GM18517 (cell line): ENCODE measurements around the gene GSC.

Source experiments
- ATAC-seq: cut with Tn5 transposase; IDR thresholded peaks from one replicate; pipeline ENCODE4 v1.9.1; 2021; ENCODE audit warnings: mild to moderate bottlenecking, moderate library complexity; ENCODE audit not compliant: unreplicated experiment

GSC gene

DNA sequence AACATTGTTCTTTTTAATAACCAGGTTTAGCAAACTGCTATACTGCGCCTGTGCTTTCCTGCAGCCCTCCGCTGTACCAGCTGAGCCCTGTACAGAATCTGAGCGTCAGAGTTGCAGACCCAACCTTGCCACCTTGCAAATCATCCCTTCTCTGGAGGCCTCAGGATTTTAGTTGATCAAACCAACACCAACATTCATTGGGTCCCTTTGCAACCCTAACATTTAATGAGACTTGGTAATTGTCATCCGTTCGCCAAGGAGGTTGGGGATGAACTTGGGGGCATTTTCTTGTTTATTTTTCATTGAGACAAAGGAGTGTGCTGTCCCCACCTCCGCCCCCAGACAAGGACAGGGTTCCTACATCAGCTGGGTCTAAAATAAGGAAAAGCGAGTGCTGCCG is 2.6 kb upstream of the GSC start:
- ATAC-seq, result no peak

DNA sequence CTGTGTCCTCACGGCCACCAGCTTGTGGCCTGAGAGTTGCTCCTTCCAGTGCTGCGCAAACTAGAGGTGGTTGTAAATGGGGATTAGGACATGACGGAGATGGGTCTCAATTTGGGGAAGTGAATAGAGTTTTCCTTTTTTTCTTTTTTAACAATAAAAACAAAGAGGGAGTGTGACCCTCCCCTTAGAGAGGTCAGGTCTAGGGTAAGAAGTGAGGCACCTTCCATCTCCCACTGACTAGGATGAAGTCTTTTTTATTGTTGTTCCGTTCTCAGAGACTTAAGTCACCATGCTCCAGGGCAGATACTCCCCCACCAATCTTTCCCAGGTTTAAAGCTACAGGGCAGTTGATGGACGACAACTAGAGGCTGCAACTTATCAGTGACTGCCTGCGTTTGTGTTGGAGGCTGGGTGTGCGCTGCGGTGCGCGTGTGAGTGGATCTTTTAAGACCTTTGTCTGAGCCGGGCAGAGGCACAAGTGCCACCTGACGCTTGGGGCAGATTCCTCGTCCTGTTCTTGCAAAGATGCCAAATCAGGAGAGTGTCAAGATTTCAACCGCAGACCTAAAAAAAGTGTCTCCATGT is 2.1 kb upstream of the GSC start:
- no peak for ATAC-seq

DNA sequence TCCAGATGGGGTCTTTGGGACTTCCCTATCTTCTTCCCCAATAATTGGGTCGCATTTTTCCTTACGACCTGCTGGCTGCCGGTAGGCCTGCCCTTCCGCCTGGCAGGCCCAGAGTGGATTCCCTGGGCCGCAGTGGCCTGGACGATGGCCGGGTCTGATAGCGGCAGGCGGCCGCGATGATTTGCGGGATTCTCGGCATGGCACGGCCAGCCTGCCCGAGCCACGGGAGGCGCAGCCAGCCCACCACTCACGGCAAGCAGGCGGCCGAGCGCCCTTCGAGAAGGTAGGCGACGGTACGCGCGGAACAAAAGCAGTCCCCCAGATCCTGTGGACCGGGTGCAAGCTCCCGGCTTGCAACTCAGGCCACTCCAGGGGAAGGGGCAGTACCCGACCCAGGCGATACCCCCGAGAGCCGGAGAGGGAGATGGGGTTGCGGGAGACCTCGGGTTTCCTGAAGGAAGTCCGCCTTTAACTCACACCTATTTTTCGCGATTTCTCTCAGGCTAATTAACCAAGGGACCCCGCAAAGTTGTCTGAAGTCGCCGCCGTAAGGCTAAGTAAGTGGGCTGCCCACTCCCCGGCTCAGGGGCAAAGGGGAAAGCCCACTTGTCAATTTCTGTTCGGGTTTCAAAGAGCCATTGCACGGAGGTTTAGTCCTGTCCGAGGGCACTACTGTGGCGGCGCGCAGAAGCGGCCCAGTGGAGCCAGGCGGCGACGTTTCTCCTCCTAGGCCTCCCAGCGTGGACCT is 1.4 kb upstream of the GSC start:
- ATAC-seq, result no peak

DNA sequence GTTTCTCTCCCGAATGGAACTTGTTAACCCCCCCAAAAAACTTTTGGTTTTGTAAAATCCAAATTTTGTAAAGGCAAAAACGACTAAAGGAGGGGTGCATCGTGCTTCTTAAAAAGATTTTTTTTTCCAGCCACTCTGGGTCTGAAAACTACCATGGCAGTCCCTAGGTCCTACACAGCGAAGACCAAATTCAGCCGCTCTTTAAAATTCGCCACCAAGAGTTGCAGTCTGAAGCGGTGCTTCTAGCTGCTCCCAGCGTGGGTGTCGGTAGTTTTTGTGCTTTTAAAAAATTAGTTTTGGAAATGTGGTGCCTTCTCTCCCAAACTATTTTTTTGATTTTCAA is 873 bp upstream of the GSC start:
- no peak for ATAC-seq

DNA sequence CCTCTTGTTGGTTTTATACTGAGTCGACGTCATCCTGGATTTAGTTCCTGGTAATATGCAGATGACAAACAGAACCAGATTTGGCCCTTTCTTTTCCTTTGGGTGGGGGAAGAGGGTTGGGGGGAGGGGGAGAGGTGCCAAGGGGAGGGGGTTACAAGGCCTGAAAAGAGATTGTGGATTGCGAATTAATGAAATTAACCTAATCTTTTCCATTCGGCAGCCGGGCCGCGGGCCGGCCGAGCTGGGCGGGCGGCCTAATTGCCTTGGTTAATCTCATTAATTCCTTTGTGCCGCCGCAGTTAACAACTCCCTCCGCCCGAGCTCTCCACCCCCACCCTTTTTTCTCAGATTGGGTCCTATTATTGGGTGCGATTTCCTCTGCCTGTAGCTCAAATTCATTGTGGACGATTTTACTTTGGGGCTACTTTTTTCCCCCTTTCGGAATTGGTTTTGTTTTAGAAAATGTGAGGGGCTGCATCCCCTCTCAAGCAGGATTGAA is 387 bp upstream of the GSC start:
- ATAC-seq, result no peak

DNA sequence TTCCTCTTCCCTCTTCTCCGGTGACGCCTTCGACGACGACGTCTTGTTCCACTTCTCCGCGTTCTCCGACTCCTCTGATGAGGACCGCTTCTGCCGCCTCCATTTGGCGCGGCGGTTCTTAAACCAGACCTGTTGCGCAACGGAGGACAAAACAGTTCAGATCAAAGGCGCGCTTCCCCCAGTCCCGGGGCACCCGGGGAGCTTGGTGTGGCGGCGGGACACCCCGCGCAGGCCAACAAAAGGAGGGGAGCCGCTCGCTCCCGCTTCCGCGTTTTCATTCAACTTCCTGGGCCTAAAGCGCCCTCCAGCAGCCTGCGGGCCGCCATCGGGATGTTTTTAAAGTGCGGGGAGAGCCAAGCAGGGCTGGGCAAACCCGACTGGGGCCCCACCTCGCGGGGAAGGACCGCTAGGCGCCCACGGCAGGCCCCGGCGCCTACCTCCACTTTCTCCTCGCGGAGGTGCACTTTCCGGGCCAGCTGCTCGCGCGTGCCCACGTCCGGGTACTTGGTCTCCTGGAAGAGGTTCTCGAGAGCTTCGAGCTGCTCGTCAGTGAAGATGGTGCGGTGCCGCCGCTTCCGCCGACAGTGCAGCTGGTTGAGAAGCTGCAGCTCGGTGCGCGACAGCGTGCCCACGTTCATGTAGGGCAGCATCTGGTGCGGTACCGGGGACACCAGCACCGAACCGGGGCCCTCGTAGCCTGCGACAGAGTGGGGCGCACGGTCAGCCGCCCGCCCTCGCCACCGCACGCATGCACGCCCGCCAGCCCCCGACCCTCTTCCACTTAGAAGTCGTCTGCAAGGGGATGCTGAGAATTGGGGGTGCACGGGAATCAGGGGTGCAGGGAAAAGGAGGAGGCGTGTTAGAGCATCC is 1.2 kb downstream of the GSC start:
- ATAC-seq, result no peak

DNA sequence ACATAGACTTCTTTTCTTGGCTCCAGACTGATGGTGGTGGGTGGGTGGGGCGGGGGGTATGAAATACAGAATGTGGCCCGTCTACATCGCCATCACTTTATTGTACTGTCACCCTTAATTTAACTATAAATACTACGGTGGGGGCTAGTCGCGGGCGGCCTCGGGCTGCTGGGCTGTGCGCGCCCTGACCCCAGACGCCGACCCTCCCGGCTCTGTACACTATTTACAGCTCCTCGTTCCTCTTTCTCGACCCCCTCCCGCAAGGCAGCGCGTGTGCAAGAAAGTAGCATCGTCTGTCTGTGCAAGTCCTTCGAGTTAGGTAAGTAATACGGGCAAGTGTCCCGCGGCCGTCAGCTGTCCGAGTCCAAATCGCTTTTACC is 1.8 kb downstream of the GSC start:
- no peak for ATAC-seq

DNA sequence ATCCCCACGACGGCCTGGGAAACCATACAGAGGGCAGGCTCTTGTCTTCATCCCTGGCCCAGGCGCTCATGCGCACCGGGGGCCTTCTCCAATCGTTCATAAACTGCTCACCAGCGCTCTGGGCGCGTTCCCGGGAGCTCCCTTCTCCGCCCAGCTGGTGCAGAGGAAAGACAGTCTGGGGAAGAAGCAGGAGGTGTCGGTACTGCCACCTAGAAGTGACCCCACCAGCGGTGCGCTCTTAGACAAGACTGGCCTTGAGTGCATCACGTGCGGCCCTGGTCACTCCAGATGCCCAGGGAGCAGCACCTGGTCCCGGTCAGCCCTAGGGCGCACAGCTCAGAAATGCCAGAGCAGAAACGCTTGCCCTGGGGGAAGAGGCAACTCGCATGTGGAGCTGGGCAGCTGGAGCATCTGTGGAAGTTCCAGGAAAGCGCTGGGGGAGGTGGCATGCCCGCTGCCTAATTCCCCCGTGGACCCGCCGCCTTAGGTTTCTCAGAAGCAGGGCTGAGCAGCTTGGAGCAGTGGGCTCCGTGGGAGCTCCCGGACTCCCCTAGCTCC is 2.5 kb downstream of the GSC start:
- ATAC-seq, result no peak

DNA sequence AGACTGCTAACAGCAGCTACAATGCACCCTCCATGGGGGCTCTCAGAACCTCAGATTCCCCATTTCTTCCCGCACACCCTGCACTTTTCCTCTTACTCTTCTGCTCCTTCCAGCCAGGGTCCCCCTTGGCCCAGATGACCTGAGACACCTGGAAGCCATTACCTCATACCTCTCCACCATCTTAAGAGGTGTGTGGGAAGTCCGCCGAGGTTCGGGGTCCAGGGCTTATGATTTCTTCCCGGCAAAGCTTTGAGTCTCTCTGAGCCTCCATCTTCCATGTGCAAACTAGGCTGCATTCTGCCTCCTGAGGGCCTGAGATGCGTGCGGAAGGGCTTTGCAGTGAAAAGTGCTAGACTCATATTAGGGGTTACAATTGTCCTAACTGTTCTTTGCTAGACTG is 5.3 kb downstream of the GSC start:
- no peak for ATAC-seq

DNA sequence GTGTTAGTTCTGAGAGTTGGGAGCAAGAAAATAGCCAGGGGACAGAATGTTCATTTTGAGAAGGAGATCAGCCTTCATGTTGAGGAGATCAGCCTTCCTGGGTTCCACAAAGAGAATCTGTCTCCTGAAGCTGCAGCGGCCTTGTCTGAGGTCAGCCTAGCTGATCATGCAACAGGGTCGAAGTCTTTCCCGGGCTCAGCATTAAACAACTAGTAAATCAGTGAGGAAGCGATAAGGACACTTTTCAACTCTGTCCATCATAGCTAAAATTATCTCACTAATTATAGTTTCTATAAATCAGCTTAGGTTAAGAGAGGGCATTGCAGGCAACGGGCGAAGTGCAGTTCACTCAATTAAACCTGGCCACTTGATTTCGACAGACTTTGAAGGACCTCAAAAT is 7.5 kb downstream of the GSC start:
- no peak for ATAC-seq

DNA sequence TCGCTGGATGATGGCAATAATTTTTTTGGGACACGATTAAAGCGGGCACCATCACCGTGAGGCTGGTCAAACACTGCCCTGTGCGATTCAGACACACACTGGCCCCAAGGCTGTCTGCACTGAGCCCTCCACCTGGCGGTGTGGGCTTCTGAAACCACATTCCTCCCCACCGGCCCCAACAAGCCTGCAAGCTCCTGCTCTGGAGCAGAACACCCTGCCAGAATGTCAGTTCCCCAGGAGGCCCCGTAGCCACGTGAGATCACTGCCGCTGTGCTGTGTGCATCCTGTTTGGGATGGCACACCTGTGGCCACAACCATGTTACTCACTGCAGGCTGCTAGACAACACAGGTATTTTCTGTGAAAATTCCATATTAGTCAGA is 7.9 kb downstream of the GSC start:
- no peak for ATAC-seq

DNA sequence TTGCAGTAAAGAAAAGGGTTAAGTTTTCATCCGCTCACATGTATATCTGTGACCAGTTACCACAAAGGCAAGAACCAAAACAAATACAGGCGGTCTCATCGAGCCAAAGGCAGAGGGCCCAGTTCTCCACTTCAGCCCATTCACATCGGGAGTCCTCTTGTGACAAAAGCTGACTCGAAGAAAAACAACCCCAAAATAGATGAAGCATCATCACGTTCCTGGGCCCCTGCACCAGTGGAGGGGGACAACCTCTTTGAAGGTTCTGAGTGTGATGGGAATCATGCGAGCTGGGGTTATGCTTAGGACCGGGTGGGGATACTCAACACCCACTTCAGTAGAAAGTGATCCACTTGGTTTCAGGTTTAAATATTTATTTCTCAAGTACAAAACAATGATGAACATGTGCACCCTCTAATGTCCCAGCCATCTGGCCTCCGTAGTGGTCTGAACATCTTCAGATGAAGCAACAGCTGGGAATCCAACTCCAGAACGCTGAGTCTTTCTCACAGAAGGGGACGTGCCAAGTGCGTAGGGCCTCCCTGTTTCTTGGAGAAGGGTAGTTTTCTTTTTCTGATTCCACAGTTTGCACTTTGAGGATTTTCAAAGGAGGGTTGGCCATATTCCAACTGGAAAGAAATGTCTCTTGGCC is 8.4 kb downstream of the GSC start:
- no peak for ATAC-seq

DNA sequence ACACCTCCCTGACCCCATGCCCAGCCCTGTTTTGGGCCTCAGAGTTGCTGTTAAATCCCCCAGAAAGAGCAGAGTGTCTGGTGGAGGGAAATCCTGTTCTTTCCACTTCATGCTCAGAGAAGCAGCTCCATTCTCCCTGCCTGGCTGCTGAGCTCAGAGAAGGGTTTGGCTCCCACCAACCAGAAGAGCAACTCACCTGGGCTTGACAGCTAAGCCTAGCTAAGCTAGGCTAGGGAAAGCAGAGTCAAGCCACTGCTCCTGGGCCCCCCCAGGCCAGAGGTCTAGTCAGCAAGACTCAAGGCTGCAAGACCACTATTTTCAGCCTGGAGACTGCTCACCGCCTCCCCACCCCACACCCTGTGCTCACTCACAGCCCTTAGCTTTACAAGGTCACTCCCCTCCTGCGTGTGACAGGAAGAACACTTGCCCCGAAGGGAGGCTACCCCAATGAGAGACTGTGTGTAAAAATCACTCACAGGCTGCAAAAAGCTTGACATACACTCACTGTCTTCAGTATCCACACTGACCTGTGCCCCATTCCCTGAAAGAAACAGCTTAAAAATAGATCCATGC is 13.5 kb downstream of the GSC start:
- no peak for ATAC-seq

DNA sequence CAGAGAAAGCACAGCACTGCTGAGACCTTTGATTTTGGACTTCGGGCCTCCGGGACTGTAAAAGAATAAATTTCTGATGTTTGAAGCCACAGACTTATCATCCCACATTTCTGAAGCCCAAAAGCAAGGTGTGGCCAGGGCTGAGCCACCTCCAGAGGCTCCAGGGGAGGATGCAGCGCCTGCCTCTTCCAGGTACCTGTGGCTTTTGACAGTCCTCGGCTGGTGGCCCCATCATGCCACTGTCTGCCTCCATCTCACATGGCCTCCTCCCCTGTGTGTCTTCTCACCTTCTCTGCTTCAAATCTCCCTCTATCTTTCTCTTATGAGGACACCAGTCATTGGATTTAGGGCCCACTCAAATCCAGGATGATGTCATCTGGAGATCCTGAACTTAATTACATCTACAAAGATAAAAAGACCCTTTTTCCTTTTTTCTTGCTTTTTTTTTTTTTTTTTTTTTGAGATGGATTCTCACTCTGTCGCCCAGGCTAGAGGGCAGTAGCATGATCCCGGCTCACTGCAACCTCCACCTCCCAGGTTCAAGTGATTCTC is 15.4 kb downstream of the GSC start:
- no peak for ATAC-seq

DNA sequence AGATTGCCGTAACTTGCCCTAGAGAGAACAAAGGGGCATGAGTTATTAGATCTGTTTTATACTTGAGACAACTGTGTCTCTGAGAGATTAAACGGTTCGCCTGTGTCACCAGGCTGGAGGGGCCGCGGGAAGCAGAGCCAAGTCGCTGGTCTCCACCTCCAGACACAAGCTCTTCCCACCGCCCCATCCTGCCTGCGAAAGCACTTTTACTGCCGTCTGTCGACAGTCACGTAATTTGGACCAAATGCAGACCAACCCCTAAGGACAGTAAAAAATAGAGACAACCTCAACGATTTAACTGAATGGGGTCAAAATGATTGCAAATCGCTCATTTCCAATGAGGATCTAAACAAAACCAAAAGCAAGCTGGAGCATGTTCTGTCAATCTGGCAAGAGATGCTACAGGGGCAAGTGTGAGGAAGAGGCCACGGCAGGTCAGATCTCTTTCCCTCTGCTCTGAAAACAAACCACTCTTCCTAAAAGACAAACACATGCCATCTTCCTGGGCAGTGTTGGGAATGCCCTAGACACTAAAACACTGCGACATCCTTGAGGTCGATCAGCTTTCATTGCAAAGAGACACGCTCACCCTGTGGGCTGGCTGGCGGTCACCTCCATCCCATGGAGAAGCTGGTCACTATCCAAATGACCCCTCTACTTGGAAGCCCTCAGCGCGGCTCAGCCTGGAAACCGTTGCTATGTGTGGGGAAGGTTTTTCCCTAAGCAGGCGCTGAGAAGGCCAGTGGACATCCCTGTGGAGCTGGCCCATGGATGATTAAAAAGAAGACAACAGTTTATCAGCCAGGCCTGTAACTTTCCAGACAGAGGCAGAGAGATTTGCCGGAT is 17.1 kb downstream of the GSC start:
- no peak for ATAC-seq

DNA sequence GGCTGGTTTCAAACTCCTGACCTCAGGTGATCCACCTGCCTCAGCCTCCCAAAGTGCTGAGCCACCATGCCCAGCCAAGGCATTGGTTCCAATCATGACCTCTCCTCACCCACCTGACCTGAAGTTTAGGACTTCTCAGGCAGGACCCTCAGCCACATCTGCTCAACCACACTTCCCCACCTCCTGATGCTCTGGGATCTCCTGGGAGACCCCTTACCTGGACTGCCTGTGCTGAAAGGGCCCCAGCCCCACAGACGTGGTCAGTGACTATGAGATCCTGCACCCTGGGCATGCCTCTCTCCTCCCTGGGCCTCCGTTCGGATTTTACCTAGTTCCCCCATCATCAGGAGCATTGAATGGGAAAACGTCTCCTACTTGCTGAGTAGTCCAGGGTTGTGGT is 18.0 kb downstream of the GSC start:
- ATAC-seq, result no peak

DNA sequence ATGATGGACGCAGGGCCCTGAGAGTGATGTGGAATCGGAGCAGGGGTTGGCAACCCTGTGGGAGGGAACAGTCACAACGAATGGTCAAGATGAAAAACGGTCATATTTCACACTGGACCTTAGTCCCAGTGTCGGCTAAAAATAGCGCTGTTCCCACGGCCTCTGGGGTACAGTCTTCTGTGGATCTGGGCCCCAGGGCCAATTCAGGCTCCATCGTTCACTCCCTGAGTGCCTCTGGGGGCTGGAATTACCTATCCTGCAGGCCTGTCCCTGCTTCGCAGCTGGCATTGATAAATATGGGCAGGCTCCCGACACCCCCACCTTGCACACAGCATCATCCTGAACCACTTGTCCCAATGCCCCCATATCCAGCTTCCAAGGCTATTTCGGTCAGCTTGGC is 18.6 kb downstream of the GSC start:
- ATAC-seq, result no peak

DNA sequence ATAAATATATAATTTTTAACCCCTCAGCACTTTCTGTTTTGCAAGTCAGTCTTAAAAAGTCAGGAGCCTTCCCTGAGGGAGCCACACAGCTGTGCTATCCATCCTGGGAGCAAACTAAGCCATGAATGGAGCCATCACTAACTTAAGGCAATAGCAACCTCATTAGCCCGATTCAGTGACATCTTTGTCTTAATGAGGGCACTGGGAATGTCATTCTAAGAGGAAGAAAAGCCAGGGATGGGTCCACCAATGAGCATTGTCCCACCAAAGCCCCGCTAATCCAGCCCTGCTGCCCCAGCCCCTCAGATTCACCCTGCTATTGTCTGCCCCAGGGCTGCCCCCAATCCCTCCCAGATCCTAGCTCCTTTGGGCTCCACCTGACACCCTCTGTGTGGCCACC is 19.5 kb downstream of the GSC start:
- ATAC-seq, result no peak

DNA sequence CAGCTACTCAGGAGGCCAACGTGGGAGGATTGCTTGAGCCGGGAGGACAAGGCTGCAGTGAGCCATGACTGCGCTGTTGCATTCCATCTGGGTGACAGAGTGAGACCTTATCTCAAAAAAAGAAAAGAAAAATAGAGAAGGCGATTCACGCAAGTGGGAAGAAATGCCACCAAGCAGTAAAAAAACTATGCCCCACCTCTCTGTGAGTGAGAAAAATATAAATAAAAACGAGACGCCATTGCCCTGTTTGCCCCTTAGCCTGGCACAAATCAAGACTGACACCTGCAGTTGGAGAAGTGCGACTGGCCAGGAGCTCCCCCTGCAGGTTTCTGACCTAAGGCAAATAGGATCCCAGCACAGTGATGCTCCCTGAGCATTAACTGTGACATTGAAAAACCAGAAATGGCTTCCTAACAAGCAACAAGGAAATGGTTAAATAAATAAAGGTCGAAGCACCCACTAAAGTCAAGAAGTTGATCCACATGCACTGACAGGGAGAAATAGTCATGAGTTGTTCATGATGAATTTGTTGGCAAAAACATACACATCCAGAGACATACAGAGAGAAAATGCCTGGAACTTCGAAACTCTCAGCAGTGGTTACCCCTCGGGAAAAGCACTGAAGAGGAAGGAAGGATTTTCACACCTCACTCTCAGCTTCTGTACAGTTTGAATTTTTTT is 21.1 kb downstream of the GSC start:
- no peak for ATAC-seq
